ENCODE results near the gene SORCS2. TPM values are rescaled to one million over a fixed set of nuclear protein-coding genes. Genes with fewer than 3 reads are reported as not detected.

The SORCS2 gene
- total RNA-seq, 6 donors from 2014 or later, result 2.2 to 28.3 (median 7.2) TPM

DNA sequence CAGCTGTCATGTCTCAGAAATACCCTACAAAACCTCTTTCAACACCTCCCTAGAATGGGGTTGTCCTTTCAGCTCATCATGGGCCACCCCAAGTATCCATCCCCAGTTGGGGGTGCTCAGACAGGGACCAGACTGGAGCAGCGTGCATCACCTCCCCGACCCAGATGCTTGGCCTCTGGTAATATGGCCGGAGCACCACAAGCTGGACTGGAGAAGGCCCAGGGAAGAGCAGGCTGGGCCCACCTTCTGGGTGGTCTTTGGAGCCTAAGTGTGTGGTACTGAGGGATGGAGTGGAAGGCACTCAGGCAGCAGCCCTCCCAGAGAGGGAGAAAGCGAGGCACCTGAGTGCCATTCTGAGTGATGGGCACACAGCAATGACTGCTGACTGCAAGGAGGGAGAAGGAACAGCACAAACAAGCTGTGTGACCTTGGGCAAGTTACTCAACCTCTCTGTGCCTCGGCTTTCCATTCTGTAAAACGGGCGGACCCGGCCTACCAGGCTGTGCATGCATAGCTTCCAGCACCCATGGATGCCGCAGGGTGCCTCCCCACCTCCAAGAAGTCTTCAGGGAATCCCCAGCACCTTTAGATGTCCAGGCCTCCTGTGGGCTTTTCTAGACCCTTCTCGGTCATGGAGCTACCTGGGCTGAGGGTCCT, 519.1 kb downstream of the SORCS2 start:
- H3K9me3 ChIP-seq, result peaks cover 0 to 6% (median 0%) of the 10 kb centered on the region in 4 donors
- H3K27me3 ChIP-seq, result no peaks in the 10 kb centered on the region
- H3K27ac ChIP-seq, result no peak overlapping the region
- no peak overlapping the region for H3K4me3 ChIP-seq
- DNase-seq (no peak), ATAC-seq (ENCODE audit: low FRiP score in 2 of 2) (no peak)
- WGBS, 2 donors, result 95 to 96% methylated on average over 4 to 10 of the region's 10 CpGs
- TF ChIP-seq POLR2A (IDR thresholded peaks at IDR 0.05) (no peak), EP300 (IDR thresholded peaks at IDR 0.05) (no peak), POLR2AphosphoS5 (IDR thresholded peaks at IDR 0.05) (no peak)
- TF ChIP-seq, protein P1, sequence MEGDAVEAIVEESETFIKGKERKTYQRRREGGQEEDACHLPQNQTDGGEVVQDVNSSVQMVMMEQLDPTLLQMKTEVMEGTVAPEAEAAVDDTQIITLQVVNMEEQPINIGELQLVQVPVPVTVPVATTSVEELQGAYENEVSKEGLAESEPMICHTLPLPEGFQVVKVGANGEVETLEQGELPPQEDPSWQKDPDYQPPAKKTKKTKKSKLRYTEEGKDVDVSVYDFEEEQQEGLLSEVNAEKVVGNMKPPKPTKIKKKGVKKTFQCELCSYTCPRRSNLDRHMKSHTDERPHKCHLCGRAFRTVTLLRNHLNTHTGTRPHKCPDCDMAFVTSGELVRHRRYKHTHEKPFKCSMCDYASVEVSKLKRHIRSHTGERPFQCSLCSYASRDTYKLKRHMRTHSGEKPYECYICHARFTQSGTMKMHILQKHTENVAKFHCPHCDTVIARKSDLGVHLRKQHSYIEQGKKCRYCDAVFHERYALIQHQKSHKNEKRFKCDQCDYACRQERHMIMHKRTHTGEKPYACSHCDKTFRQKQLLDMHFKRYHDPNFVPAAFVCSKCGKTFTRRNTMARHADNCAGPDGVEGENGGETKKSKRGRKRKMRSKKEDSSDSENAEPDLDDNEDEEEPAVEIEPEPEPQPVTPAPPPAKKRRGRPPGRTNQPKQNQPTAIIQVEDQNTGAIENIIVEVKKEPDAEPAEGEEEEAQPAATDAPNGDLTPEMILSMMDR (IDR thresholded peaks at IDR 0.05), result no peak
- H3K36me3 ChIP-seq, result no peaks in the 10 kb centered on the region
- H3K4me1 ChIP-seq, result no peaks in the 10 kb centered on the region

GRCh38 chr4:7712021-7712671, 519.8 kb downstream of the SORCS2 start:
- DNase-seq (no peak), ATAC-seq (ENCODE audit: low FRiP score in 2 of 2) (no peak)
- Histone ChIP-seq H3K27ac (no peak overlapping the region), H3K9me3 (peaks cover 0 to 6% (median 0%) of the 10 kb centered on the region in 4 donors), H3K27me3 (no peaks in the 10 kb centered on the region), H3K36me3 (no peaks in the 10 kb centered on the region), H3K4me1 (no peaks in the 10 kb centered on the region), H3K4me3 (no peak overlapping the region)
- 90 to 92% methylated on average over 17 to 19 of the region's 19 CpGs for WGBS, 2 donors
- TF ChIP-seq POLR2AphosphoS5 (IDR thresholded peaks at IDR 0.05) (no peak), EP300 (IDR thresholded peaks at IDR 0.05) (no peak), POLR2A (IDR thresholded peaks at IDR 0.05) (no peak)
- TF ChIP-seq, protein P1 (IDR thresholded peaks at IDR 0.05), result no peak

- H3K27me3 ChIP-seq, result no peaks in the 10 kb centered on the region
- no peaks in the 10 kb centered on the region for H3K36me3 ChIP-seq
- H3K4me1 ChIP-seq, result no peaks in the 10 kb centered on the region
- no peak for TF ChIP-seq EP300 (IDR thresholded peaks at IDR 0.05)
- TF ChIP-seq, protein P1 (IDR thresholded peaks at IDR 0.05), result no peak
- TF ChIP-seq POLR2A (IDR thresholded peaks at IDR 0.05), result no peak
- TF ChIP-seq POLR2AphosphoS5 (IDR thresholded peaks at IDR 0.05), result no peak
- no peak overlapping the region for H3K27ac ChIP-seq
- peaks cover 0 to 6% (median 0%) of the 10 kb centered on the region in 4 donors for H3K9me3 ChIP-seq
- DNase-seq, result peak in 1 of 2 donors; percentile 69
- no peak for ATAC-seq (ENCODE audit: low FRiP score in 2 of 2)
- 81% methylated on average over 7 of the region's 7 CpGs; no CpG with 5 or more reads in 1 of the 2 donors for WGBS, 2 donors
- no peak overlapping the region for H3K4me3 ChIP-seq
Observed at GRCh38 chr4:7713757-7714156, 521.4 kb downstream of the SORCS2 start.

GRCh38 chr4:7714176-7714575, 521.8 kb downstream of the SORCS2 start:
- no peaks in the 10 kb centered on the region for H3K27me3 ChIP-seq
- no peaks in the 10 kb centered on the region for H3K36me3 ChIP-seq
- no peak for ATAC-seq (ENCODE audit: low FRiP score in 2 of 2)
- TF ChIP-seq POLR2A (IDR thresholded peaks at IDR 0.05), result no peak
- TF ChIP-seq EP300 (IDR thresholded peaks at IDR 0.05), result no peak
- no peak for TF ChIP-seq POLR2AphosphoS5 (IDR thresholded peaks at IDR 0.05)
- TF ChIP-seq, protein P1 (IDR thresholded peaks at IDR 0.05), result no peak
- H3K27ac ChIP-seq, result no peak overlapping the region
- DNase-seq, result peak in 1 of 2 donors; percentile 66
- H3K4me3 ChIP-seq, result no peak overlapping the region
- peaks cover 0 to under 1% (median 0%) of the 10 kb centered on the region in 4 donors for H3K4me1 ChIP-seq
- H3K9me3 ChIP-seq, result peaks cover 0 to 6% (median 0%) of the 10 kb centered on the region in 4 donors
- WGBS, 2 donors, result 94 to 95% methylated on average over 16 to 20 of the region's 20 CpGs
